ENCODE measurements around the gene XRCC5. TPM values are rescaled to one million over a fixed set of nuclear protein-coding genes. Genes with fewer than 3 reads are reported as not detected.

Gene XRCC5
- total and polyA plus RNA-seq, 2 of the 8 experiments (the other 6 are each of a cell fraction or from before 2014, with no cell fraction given): 308 to 644 TPM

- TF ChIP-seq CTCF (IDR thresholded peaks at IDR 0.05; ENCODE audit: control extremely low read depth in 1 of 3, insufficient read depth in 1 of 3, low read depth in 1 of 3, low read length in 3 of 3): no peak
- no peak for TF ChIP-seq ZNF274 (IDR thresholded peaks at IDR 0.05; ENCODE audit: borderline replicate concordance, extremely low read depth, low read length)
- no peak for TF ChIP-seq CREB1 (IDR thresholded peaks at IDR 0.05)
Observed at GRCh38 chr2:216108967-216109921, at the start of gene XRCC5 (continued).

Data from H1 (cell line).